Left renal cortex interstitium (tissue), 4 donors: ENCODE results near the gene SAT2. TPM values are rescaled to one million over a fixed set of nuclear protein-coding genes. Genes with fewer than 3 reads are reported as not detected.

Experiments
- DNase-seq, 4 donors: peaks; one replicate each; pipeline ENCODE4 v3.0.0-alpha.2; 2013; ENCODE audit warnings: low read depth in 4 of 4, low spot score in 2 of 4, missing footprints in 1 of 4
- polyA plus RNA-seq, 4 donors: library from polyadenylated mRNA; unstranded; fragments of 120-200 nt; gene quantifications; one replicate each; pipeline ENCODE4 v1.2.1, GENCODE V29; 2013; ENCODE audit not compliant: insufficient read length in 4 of 4

SAT2 gene
- polyA plus RNA-seq, 4 donors, result 127 to 157 (median 133) TPM

- DNase-seq, result no peak
Measured at GRCh38 chr17:7593296-7593695, 34.3 kb downstream of the SAT2 start.

- DNase-seq, result no peak
Measured at GRCh38 chr17:7592422-7593021, 35.1 kb downstream of the SAT2 start.

GRCh38 chr17:7591596-7591995, 36.0 kb downstream of the SAT2 start:
- no peak for DNase-seq

- DNase-seq, result no peak
Measured at GRCh38 chr17:7590743-7591142, 36.9 kb downstream of the SAT2 start.

- DNase-seq, result no peak
Measured at GRCh38 chr17:7589891-7590691, 37.5 kb downstream of the SAT2 start, which contains the start of gene SOX15. SOX15 (minus strand) TSS chr17:7590094; CDS start chr17:7589676, 418 bp downstream.

- DNase-seq, result peak in 2 of 4 donors; percentile 74 to 82
Measured at GRCh38 chr17:7589204-7589868, 38.3 kb downstream of the SAT2 start.

- DNase-seq, result no peak
Measured at GRCh38 chr17:7588553-7589203, 38.9 kb downstream of the SAT2 start.

- DNase-seq, result no peak
Measured at GRCh38 chr17:7587420-7588151, 40.0 kb downstream of the SAT2 start.

- no peak for DNase-seq
Measured at GRCh38 chr17:7586673-7587419, 40.8 kb downstream of the SAT2 start.

GRCh38 chr17:7583253-7584109, 44.1 kb downstream of the SAT2 start, which contains the start of gene MPDU1:
MPDU1 (plus strand) TSS chr17:7583852; CDS start chr17:7583863, 11 bp downstream.
- DNase-seq, result peak; percentile 95 to 98 (median 97)

- DNase-seq, result no peak
Measured at GRCh38 chr17:7582396-7583252, 45.0 kb downstream of the SAT2 start.

- DNase-seq, result no peak
Measured at GRCh38 chr17:7580604-7581575, 46.7 kb downstream of the SAT2 start.

GRCh38 chr17:7579834-7580603, 47.6 kb downstream of the SAT2 start:
- DNase-seq, result no peak

- no peak for DNase-seq
Measured at GRCh38 chr17:7579001-7579833, 48.4 kb downstream of the SAT2 start, which contains the start of gene CD68. CD68 (plus strand) TSS chr17:7579638; CDS start chr17:7579678, 40 bp downstream.
